Activated B cell treated with CpG ODN at 0.5 μM for 24 hours (primary cell): Measurements from ENCODE around the gene GRK2. TPM values are rescaled to one million over a fixed set of nuclear protein-coding genes. Genes with fewer than 3 reads are reported as not detected.

Source experiments
- ATAC-seq: fragments of 200-7000 bp; cut with Tn5 transposase; one replicate; pipeline ENCODE4 v1.10.0; 2021; ENCODE audit warnings: low read depth, mild to moderate bottlenecking, moderate library complexity
- CTCF ChIA-PET: fragments of 350-600 bp; sonication (Branson Sonifier 250); formaldehyde crosslinking; loops from one replicate; lab custom pipeline; 2021; ENCODE audit warnings: antibody characterized with exemption; lab: Charles Lee
- POLR2A ChIA-PET: fragments of 350-600 bp; sonication (Branson Sonifier 250); formaldehyde crosslinking; loops from one replicate; lab custom pipeline; 2021; ENCODE audit warnings: antibody characterized with exemption; lab: Charles Lee
- DNase-seq: peaks from one replicate; pipeline ENCODE4 v3.0.0; 2022
- H3K27ac Mint-ChIP-seq: one replicate; pipeline ENCODE4 v1.8.0; 2020; ENCODE audit warnings: mixed read lengths
- H3K27me3 Mint-ChIP-seq: one replicate; pipeline ENCODE4 v1.8.0; 2021; ENCODE audit warnings: mixed read lengths
- H3K36me3 Mint-ChIP-seq: one replicate; pipeline ENCODE4 v1.8.0; 2021; ENCODE audit warnings: low read depth, mixed read lengths
- H3K4me1 Mint-ChIP-seq: one replicate; pipeline ENCODE4 v1.8.0; 2021; ENCODE audit warnings: mixed read lengths
- H3K4me3 Mint-ChIP-seq: one replicate; pipeline ENCODE4 v1.8.0; 2020; ENCODE audit warnings: mild to moderate bottlenecking, mixed read lengths
- H3K9me3 Mint-ChIP-seq: one replicate; pipeline ENCODE4 v1.8.0; 2020; ENCODE audit warnings: mixed read lengths
- intact Hi-C: fragments of 100-400 bp; cut with micrococcal nuclease; formaldehyde crosslinking; loops from one replicate; pipeline ENCODE4 v1.15.1; 2024
- total RNA-seq: library from RNA; stranded (reverse); gene quantifications from 2 replicates; pipeline ENCODE4 v1.2.3, GENCODE V29; 2022
- TF ChIP-seq, protein P1 (sequence below): fragments of 200-600 bp; IDR thresholded peaks from one replicate; pipeline ENCODE4 v1.8.0; 2022; ENCODE audit warnings: antibody characterized with exemption, mild to moderate bottlenecking

GRK2 gene
- total RNA-seq, 1 donor from 2014 or later, result 175 TPM

DNA sequence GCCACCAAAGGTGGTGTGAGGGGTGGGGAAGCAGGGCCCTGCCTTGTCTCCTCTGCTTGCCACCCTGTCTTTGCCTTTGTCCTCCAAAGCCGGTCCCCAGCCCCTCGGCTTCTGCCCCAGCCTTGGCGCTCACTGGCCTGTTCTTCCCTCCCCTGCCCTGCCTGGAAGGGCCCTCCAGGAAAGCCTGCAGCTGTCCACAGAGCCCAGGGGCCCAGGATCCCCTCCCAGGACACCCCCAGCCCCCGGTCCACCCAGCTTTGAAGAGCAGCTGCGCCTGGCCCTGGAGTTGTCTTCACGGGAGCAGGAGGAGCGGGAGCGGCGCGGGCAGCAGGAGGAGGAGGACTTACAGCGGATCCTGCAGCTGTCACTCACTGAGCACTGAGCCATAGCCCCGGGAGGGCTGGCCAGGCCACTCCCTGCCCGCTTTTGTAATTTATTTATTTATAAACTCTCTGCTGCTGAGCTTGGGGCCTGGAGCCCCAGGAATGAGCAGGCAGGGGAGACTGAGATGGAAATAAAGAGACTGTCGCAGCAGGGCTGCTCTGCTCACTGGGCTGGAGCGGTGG, 35.8 kb downstream of the GRK2 start:
- peaks cover 44% of the 10 kb centered on the region for H3K36me3 Mint-ChIP-seq
- peaks cover 3% of the 10 kb centered on the region for H3K4me1 Mint-ChIP-seq
- H3K9me3 Mint-ChIP-seq, result peaks cover under 1% of the 10 kb centered on the region
- TF ChIP-seq, protein P1, sequence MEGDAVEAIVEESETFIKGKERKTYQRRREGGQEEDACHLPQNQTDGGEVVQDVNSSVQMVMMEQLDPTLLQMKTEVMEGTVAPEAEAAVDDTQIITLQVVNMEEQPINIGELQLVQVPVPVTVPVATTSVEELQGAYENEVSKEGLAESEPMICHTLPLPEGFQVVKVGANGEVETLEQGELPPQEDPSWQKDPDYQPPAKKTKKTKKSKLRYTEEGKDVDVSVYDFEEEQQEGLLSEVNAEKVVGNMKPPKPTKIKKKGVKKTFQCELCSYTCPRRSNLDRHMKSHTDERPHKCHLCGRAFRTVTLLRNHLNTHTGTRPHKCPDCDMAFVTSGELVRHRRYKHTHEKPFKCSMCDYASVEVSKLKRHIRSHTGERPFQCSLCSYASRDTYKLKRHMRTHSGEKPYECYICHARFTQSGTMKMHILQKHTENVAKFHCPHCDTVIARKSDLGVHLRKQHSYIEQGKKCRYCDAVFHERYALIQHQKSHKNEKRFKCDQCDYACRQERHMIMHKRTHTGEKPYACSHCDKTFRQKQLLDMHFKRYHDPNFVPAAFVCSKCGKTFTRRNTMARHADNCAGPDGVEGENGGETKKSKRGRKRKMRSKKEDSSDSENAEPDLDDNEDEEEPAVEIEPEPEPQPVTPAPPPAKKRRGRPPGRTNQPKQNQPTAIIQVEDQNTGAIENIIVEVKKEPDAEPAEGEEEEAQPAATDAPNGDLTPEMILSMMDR, result no peak
- no peak for ATAC-seq
- H3K4me3 Mint-ChIP-seq, result no peak overlapping the region
- H3K27me3 Mint-ChIP-seq, result no peaks in the 10 kb centered on the region
- ChIA-PET POLR2A (interaction anchor here (0.7 to 2.9 kb wide), 5 partner anchors 13 to 158 kb away, joined by 3 to 13 read pairs (median 3); partner anchors contain the start of genes ANKRD13D and POLD4), CTCF (no interaction called here)
- H3K27ac Mint-ChIP-seq, result no peak overlapping the region
- peak; percentile 14 for DNase-seq
- intact Hi-C loops, result no loop called here

DNA sequence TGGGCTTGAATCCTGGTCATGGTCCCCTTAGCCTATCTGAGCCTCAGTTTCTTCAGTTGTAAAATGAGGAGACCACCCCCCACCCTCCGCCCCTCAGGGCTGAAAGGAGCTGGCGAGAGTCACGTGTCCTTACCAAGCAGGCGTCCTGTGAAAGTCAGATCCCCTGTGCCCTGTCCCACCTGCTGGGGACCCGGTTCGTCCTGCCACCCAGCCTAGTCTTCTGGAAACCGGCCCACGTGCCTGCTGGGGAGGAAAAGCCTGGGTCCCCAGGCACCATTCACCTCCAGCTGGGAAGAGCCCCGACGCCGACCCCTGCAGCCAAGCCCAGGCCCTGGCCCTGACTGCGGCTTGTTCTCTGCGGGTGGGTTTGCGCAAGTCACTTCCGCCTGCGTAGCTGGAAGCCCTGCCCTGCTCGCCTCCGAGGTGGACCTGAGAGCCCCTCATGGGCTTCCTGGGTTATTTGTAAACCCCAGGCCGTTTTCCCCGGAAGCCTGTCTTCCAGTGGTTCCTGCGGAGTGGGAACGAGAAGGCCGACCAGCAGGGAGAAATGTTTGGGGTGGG, 36.4 kb downstream of the GRK2 start:
- intact Hi-C loops, result no loop called here
- Mint-ChIP-seq H3K36me3 (peaks cover 43% of the 10 kb centered on the region), H3K9me3 (no peaks in the 10 kb centered on the region), H3K27ac (no peak overlapping the region), H3K4me3 (peak overlapping the region; percentile 19), H3K4me1 (peaks cover 3% of the 10 kb centered on the region), H3K27me3 (no peaks in the 10 kb centered on the region)
- ChIA-PET CTCF (no interaction called here), POLR2A (interaction anchor here (0.6 to 2.9 kb wide), 11 partner anchors 9 to 184 kb away, joined by 3 to 13 read pairs (median 3); partner anchors contain the start of genes ANKRD13D, KDM2A and POLD4)
- TF ChIP-seq, protein P1, result no peak
- ATAC-seq, result no peak
- DNase-seq, result no peak

DNA sequence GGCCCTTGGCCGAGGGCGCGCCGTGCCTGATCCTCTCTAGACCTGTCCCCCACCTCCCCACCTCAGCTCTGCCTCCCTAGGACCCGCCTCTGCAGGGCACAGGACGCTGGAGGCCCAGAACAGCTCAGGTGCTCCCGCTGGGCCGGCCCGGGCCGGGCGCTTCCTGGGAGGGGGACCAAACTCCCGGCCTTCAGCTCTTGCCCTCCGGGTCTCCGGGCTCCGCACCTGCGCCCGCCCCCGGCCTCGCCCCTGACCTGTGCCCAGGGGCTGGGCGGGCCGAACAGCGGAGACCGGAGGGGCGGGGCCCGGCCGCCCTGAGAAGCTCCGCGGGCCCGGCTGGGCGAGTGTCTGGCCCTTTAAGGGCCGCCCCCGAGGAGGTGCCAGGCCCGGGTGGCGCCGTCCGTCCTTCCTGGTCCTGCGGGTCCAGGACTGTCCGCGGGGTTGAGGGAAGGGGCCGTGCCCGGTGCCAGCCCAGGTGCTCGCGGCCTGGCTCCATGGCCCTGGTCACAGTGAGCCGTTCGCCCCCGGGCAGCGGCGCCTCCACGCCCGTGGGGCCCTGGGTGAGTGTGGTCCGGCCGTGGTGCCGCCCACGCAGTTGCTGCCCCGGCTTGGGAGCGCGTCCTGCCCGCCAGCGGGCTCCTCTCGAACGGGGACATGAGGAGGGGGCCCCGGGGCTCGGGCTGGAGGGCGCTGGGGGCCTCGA, 37.0 kb downstream of the GRK2 start, which contains the start of gene SSH3:
Gene SSH3 (plus strand): TSS at position 399 of the 703 bp plus-strand sequence. CDS start 96 bp downstream, at position 495.
- CTCF ChIA-PET, result interaction anchor here (1.1 kb wide), 1 partner anchor 79 kb away, joined by 3 read pairs; no protein-coding TSS in a partner anchor
- H3K36me3 Mint-ChIP-seq, result peaks cover 36% of the 10 kb centered on the region
- H3K4me3 Mint-ChIP-seq, result peak within 1 kb of the TSS; percentile 19
- H3K9me3 Mint-ChIP-seq, result no peaks in the 10 kb centered on the region
- peaks cover 3% of the 10 kb centered on the region for H3K4me1 Mint-ChIP-seq
- TF ChIP-seq, protein P1, result no peak
- H3K27me3 Mint-ChIP-seq, result no peaks in the 10 kb centered on the region
- intact Hi-C loops, result no loop called here
- DNase-seq (peak; percentile 46), ATAC-seq (peak; percentile 89)
- no peak within 1 kb of the TSS for H3K27ac Mint-ChIP-seq
- POLR2A ChIA-PET, result interaction anchor here (0.6 to 2.9 kb wide), 10 partner anchors 9 to 184 kb away, joined by 3 to 13 read pairs (median 3); partner anchors contain the start of genes ANKRD13D, KDM2A and POLD4

DNA sequence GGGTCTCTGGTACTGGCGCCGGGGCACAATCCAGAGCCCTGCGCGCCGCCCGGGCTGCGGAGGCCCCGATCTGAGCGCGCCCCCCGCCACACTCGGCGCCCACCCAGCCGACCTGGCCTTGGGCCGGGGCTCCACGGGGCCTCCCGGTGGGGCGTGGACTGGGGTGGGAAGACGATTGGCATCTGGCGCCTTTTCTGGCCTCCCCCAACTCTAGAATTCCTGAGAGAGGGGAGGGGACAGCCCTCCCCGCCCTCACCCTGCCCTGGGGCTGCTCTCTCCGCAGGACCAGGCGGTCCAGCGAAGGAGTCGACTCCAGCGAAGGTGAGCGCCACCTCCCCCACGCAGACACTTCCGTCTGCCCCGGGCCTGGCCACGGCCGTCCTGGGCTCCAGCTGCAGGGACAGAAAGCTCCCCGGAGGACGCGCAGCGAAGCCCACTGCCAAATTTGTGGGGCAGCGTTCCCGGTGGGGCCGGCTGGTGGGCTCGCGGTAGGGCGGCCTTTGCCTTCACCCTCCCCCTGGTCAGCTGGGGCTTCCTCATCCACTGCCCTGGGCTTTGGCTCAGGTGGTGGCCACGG, 37.6 kb downstream of the GRK2 start:
- H3K36me3 Mint-ChIP-seq, result peaks cover 30% of the 10 kb centered on the region
- ChIA-PET CTCF (interaction anchor here (1.1 kb wide), 1 partner anchor 79 kb away, joined by 3 read pairs; no protein-coding TSS in a partner anchor), POLR2A (interaction anchor here (0.9 to 2.9 kb wide), 4 partner anchors 10 to 36 kb away, joined by 3 to 13 read pairs (median 4); partner anchors contain the start of gene ANKRD13D)
- ATAC-seq, result peak; percentile 10
- no peaks in the 10 kb centered on the region for H3K27me3 Mint-ChIP-seq
- H3K4me1 Mint-ChIP-seq, result peaks cover 2% of the 10 kb centered on the region
- TF ChIP-seq, protein P1, result no peak
- no peak overlapping the region for H3K4me3 Mint-ChIP-seq
- DNase-seq, result no peak
- H3K9me3 Mint-ChIP-seq, result no peaks in the 10 kb centered on the region
- no peak overlapping the region for H3K27ac Mint-ChIP-seq
- intact Hi-C loops, result no loop called here
